Measurements from ENCODE around the gene ARHGAP4.

ARHGAP4 gene

DNA sequence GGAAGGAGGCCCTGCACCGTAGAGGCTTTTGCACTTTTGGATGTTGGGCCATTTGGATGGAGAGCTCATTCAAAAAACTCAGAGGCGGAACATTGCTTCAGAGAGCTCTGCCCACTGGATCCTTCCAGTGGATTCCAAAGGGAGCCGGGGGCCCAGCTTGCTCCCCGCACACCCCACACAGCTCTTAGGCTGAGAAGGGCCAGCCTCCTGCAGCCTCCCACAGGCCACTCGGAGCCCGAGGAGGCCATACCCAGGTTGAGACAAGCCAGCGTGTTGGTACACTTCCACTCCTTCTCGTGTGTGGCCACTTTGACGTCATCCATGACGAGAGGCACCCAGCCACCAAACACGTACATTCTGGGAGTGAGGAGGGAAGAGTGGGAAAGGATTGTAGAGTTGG is 35.2 kb upstream of the ARHGAP4 start:
- Histone ChIP-seq H3K27me3 (ENCODE audit: insufficient read depth, poor library complexity, severe bottlenecking) (no peaks in the 10 kb centered on the region), H3K27ac (replicated peaks) (no peak overlapping the region), H3K4me3 (replicated peaks; ENCODE audit: insufficient read depth, low read length) (no peak overlapping the region)
- TF ChIP-seq, protein P1, sequence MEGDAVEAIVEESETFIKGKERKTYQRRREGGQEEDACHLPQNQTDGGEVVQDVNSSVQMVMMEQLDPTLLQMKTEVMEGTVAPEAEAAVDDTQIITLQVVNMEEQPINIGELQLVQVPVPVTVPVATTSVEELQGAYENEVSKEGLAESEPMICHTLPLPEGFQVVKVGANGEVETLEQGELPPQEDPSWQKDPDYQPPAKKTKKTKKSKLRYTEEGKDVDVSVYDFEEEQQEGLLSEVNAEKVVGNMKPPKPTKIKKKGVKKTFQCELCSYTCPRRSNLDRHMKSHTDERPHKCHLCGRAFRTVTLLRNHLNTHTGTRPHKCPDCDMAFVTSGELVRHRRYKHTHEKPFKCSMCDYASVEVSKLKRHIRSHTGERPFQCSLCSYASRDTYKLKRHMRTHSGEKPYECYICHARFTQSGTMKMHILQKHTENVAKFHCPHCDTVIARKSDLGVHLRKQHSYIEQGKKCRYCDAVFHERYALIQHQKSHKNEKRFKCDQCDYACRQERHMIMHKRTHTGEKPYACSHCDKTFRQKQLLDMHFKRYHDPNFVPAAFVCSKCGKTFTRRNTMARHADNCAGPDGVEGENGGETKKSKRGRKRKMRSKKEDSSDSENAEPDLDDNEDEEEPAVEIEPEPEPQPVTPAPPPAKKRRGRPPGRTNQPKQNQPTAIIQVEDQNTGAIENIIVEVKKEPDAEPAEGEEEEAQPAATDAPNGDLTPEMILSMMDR (IDR thresholded peaks at IDR 0.05; ENCODE audit: insufficient read depth, low read length) = no peak
- TF ChIP-seq GABPA (IDR thresholded peaks at IDR 0.05; ENCODE audit: low read depth) = no peak
- no peak for TF ChIP-seq POLR2AphosphoS5 (IDR thresholded peaks at IDR 0.05; ENCODE audit: low read depth)
- no peak for DNase-seq (ENCODE audit: low read depth in 1 of 2, low spot score in 1 of 2)

DNA sequence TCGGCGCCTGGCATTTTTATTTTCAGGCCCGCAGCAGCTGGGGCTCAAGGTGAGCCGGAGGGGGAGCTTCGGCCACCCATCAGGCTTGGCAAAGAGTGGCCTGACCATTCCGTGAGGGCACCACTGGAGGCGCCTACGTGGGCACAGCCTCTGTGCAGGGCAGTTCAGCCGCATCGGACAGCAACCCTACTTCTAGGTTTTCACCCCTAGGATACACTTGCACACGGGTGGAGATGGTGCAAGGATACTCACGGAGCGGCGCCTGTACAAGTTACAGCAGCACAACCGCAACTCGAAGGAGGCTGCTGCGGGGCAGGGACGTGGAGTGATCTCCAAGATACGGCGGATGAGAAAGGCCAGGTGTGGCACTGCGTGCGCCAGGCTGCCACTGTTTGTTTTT is 34.7 kb upstream of the ARHGAP4 start:
- Histone ChIP-seq H3K27ac (replicated peaks) (no peak overlapping the region), H3K27me3 (ENCODE audit: insufficient read depth, poor library complexity, severe bottlenecking) (no peaks in the 10 kb centered on the region), H3K4me3 (replicated peaks; ENCODE audit: insufficient read depth, low read length) (no peak overlapping the region)
- no peak for DNase-seq (ENCODE audit: low read depth in 1 of 2, low spot score in 1 of 2)
- TF ChIP-seq SPI1 (IDR thresholded peaks at IDR 0.05; ENCODE audit: borderline replicate concordance, low read depth) = no peak
- no peak for TF ChIP-seq POLR2AphosphoS5 (IDR thresholded peaks at IDR 0.05; ENCODE audit: low read depth)
- TF ChIP-seq, protein P1 (IDR thresholded peaks at IDR 0.05; ENCODE audit: insufficient read depth, low read length) = no peak
- TF ChIP-seq, protein P2, sequence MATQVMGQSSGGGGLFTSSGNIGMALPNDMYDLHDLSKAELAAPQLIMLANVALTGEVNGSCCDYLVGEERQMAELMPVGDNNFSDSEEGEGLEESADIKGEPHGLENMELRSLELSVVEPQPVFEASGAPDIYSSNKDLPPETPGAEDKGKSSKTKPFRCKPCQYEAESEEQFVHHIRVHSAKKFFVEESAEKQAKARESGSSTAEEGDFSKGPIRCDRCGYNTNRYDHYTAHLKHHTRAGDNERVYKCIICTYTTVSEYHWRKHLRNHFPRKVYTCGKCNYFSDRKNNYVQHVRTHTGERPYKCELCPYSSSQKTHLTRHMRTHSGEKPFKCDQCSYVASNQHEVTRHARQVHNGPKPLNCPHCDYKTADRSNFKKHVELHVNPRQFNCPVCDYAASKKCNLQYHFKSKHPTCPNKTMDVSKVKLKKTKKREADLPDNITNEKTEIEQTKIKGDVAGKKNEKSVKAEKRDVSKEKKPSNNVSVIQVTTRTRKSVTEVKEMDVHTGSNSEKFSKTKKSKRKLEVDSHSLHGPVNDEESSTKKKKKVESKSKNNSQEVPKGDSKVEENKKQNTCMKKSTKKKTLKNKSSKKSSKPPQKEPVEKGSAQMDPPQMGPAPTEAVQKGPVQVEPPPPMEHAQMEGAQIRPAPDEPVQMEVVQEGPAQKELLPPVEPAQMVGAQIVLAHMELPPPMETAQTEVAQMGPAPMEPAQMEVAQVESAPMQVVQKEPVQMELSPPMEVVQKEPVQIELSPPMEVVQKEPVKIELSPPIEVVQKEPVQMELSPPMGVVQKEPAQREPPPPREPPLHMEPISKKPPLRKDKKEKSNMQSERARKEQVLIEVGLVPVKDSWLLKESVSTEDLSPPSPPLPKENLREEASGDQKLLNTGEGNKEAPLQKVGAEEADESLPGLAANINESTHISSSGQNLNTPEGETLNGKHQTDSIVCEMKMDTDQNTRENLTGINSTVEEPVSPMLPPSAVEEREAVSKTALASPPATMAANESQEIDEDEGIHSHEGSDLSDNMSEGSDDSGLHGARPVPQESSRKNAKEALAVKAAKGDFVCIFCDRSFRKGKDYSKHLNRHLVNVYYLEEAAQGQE (IDR thresholded peaks at IDR 0.05; ENCODE audit: insufficient replicate concordance, low read depth) = no peak
- TF ChIP-seq GABPA (IDR thresholded peaks at IDR 0.05; ENCODE audit: low read depth) = no peak

DNA sequence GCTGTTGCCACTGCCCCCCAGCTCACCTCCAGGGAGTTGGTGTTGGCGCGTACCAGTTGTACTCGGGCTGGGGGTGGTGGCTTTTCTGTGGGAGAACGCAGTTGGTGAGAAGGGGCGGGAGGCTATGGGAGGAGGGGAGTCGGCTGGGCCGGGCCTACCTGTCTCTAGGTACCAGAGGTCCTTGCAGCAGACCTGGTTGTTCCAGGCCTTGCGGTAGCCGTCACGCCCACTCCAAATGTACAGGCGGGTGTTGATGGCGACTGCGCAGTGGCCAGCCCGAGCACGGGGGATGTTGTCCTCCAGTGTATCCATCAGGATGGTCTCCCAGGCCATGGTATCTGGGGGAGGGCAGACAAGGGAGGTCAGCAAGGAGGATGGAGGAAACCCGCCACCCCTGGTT is 34.0 kb upstream of the ARHGAP4 start:
- Histone ChIP-seq H3K27ac (replicated peaks) (no peak overlapping the region), H3K4me3 (replicated peaks; ENCODE audit: insufficient read depth, low read length) (no peak overlapping the region), H3K27me3 (ENCODE audit: insufficient read depth, poor library complexity, severe bottlenecking) (no peaks in the 10 kb centered on the region)
- TF ChIP-seq, protein P1 (IDR thresholded peaks at IDR 0.05; ENCODE audit: insufficient read depth, low read length) = no peak
- no peak for TF ChIP-seq POLR2AphosphoS5 (IDR thresholded peaks at IDR 0.05; ENCODE audit: low read depth)
- TF ChIP-seq SPI1 (IDR thresholded peaks at IDR 0.05; ENCODE audit: borderline replicate concordance, low read depth) = no peak
- TF ChIP-seq, protein P2 (IDR thresholded peaks at IDR 0.05; ENCODE audit: insufficient replicate concordance, low read depth) = no peak
- TF ChIP-seq GABPA (IDR thresholded peaks at IDR 0.05; ENCODE audit: low read depth) = no peak
- no peak for DNase-seq (ENCODE audit: low read depth in 1 of 2, low spot score in 1 of 2)

DNA sequence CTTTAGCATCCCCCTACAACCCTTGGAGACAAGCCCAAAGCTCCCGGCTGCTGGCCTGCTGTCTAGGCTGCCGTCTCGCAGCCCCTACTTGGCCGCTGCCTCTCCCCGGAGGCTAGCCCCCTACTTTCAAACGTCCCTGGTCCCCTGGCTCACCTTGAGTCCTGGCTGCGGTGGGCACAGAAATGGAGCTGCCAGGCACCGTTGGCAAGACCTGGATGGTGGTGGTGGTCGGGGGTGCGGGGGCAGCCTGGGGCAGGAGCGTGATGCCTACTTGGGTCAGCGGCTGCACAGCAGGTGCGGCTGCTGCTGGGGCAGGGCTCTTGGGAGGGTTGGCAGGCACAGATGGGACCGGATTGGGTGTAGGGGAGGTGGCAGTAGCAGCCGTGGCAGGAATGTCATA is 33.6 kb upstream of the ARHGAP4 start:
- Histone ChIP-seq H3K27me3 (ENCODE audit: insufficient read depth, poor library complexity, severe bottlenecking) (no peaks in the 10 kb centered on the region), H3K4me3 (replicated peaks; ENCODE audit: insufficient read depth, low read length) (no peak overlapping the region), H3K27ac (replicated peaks) (no peak overlapping the region)
- TF ChIP-seq, protein P1 (IDR thresholded peaks at IDR 0.05; ENCODE audit: insufficient read depth, low read length) = no peak
- no peak for TF ChIP-seq GABPA (IDR thresholded peaks at IDR 0.05; ENCODE audit: low read depth)
- TF ChIP-seq POLR2AphosphoS5 (IDR thresholded peaks at IDR 0.05; ENCODE audit: low read depth) = no peak
- TF ChIP-seq, protein P2 (IDR thresholded peaks at IDR 0.05; ENCODE audit: insufficient replicate concordance, low read depth) = no peak
- TF ChIP-seq SPI1 (IDR thresholded peaks at IDR 0.05; ENCODE audit: borderline replicate concordance, low read depth) = no peak
- no peak for DNase-seq (ENCODE audit: low read depth in 1 of 2, low spot score in 1 of 2)
